GM10266 (cell line): Measurements from ENCODE around the gene TMEM156.

Source experiments
- DNase-seq: peaks from one replicate; pipeline ENCODE4 v3.0.0; 2012; ENCODE audit errors: extremely low spot score
- TF ChIP-seq, protein P1 (sequence below): IDR thresholded peaks from 2 replicates; pipeline ENCODE4 v1.5.1; 2012; ENCODE audit warnings: mild to moderate bottlenecking, low read depth; ENCODE audit not compliant: control insufficient read depth, insufficient read depth; ENCODE audit errors: missing control alignments

Gene TMEM156, protein sequence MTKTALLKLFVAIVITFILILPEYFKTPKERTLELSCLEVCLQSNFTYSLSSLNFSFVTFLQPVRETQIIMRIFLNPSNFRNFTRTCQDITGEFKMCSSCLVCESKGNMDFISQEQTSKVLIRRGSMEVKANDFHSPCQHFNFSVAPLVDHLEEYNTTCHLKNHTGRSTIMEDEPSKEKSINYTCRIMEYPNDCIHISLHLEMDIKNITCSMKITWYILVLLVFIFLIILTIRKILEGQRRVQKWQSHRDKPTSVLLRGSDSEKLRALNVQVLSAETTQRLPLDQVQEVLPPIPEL

DNA sequence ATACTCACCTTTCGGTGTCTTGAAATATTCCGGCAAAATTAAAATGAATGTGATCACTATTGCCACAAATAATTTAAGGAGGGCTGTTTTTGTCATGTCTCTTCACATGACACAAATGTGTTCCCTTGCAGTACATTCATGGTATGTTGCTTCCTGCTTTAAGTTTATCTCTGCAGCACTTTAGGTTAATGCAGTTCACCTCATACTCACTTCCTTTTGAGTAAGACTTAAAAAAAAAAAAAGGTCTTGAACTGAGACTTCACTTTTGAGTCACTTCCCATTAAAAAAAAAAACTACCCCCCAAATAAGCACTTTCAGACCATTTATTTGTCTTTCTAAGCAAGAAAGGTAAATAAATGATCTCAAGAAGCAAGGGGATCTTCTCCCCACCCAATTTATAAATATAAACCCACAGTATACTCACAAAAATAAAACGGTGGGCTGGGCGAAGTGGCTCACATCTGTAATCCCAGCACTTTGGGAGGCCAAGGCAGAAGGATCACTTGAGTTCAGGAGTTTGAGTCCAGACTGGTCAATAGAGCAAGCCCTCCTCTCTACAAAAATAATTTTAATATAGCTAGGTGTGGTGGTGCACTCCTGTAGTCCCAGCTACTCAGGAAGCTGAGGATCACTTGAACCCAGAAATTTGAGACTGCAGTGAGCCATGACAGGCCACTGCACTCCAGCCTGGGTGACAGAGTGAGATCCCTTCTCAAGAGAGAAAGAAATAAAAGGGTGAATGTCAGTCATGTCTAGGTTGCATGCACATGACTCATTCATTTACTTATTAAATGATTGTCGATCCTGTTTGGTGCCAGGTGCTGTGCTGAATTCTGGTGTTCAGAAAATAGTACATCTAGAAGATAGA is at the start of gene TMEM156:
TSS of gene TMEM156 (minus strand) at position 192 of the 868 bp plus-strand sequence. CDS start at position 96, 96 bp downstream.
- TF ChIP-seq, protein P1, sequence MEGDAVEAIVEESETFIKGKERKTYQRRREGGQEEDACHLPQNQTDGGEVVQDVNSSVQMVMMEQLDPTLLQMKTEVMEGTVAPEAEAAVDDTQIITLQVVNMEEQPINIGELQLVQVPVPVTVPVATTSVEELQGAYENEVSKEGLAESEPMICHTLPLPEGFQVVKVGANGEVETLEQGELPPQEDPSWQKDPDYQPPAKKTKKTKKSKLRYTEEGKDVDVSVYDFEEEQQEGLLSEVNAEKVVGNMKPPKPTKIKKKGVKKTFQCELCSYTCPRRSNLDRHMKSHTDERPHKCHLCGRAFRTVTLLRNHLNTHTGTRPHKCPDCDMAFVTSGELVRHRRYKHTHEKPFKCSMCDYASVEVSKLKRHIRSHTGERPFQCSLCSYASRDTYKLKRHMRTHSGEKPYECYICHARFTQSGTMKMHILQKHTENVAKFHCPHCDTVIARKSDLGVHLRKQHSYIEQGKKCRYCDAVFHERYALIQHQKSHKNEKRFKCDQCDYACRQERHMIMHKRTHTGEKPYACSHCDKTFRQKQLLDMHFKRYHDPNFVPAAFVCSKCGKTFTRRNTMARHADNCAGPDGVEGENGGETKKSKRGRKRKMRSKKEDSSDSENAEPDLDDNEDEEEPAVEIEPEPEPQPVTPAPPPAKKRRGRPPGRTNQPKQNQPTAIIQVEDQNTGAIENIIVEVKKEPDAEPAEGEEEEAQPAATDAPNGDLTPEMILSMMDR = no peak
- peak; percentile 48 for DNase-seq

DNA sequence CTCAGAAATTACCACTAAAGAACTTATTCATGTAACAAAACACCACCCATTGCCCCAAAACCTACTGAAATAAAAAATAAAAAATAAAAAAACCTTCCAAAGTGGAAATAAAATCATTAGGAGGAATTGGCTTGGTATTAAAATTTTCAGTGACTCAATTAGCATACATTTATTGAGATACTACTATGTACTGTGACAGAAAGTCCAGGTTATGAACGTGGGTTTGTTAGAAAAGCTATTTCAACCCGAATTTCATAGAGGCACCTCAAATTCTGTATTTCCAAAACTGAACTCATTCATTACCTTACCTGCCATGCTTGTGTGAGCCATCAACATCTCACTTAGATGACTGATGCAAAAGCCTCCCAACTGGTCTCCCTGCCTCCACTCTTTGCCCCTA is 46.6 kb upstream of the TMEM156 start:
- TF ChIP-seq, protein P1 = no peak
- no peak for DNase-seq

DNA sequence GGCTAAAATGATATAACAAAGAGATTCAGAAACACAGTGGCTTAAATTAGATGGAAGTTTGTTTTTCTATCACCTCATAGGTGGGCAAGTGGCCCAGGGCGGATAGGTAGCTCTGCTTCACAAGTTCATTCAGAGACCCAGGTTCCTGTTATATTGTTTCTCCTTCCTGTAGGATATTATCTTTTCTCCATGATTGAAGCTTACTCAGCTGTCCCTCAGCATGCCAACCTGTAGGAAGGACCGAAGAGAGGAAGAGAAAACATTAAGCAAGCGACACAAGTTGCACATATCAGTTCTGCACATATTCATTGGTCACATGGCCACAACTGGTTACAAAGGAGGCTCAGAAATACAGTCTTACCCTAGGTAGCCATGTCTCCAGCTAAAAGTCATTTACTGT is 36.7 kb upstream of the TMEM156 start:
- TF ChIP-seq, protein P1 = no peak

DNA sequence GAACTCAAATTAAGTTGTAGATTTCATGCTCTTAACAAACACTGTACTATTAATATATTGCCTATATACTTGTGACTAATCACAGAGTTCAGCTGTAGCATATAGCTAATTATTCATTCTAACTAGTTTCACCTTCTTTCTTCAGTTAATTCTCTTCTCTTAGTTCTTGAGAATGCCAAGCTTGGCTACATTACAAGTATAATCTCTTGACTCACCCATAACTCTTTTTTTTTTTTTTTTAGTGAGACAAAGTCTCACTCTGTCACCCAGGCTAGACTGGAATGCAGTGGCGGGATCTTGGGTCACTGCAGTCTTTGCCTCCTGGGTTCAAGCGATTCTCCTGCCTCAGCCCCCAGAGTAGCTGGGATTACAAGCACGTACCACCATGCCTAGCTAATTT is 35.2 kb upstream of the TMEM156 start:
- TF ChIP-seq, protein P1 = no peak
- no peak for DNase-seq

More for the DNA sequence above, 36.7 kb upstream of the TMEM156 start:
- no peak for DNase-seq

DNA sequence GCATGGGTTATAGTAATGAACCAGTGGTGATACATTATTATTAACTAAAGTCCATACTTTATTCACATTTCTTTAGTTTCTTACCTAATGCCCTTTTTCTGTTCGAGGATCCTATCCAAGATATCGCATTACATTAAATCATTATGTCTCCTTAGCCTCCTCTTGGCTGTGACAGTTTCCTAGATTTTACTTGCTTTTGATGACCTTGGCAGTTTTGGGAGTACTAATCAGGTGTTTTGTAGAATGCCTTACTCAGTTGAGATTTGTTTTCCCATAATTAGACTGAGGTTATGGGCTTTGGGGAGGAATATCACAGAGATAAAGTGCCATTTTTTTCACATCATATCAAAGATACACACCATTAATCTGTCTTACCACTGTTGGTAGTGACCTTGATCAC is 34.8 kb upstream of the TMEM156 start:
- TF ChIP-seq, protein P1 = no peak
- no peak for DNase-seq

DNA sequence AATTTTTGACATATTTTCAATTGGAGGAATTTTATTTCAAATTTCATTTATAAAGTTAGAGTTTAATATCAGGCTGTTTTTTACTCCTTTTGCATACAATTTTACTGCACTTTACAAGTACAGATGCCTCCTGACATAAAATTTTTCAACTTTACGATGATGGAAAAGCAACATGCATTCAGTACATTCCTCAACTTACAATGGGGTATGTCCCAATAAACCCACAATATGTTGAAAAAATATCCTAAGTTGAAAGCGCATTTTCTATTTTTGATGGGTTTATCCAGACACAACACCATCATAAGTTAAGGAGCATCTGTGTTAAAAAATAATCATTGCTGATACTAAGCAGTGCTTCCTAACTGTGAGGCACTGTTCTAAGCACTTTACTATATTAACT is 34.2 kb upstream of the TMEM156 start:
- TF ChIP-seq, protein P1 = no peak
- no peak for DNase-seq

DNA sequence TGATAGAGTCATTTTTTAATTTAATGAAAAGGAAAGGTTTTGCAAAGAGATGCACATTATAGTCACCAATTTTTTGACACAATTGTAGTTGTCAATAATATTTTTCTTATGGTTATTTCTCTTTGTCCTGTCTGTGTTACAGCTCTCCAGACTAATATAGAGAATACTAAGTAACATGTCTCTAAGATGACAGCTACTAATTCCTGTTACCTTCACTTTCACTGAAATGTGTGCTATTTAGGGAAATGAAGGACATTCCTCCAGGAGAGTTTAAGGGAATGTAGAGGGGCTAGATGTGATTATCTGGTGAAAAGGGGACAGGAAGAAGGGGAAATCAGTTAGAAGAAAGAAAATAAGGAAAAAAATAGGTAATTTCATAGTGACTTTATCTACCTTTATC is 31.2 kb upstream of the TMEM156 start:
- TF ChIP-seq, protein P1 = no peak
- DNase-seq = no peak
